ENCODE results near the gene PLEKHG7. TPM values are rescaled to one million over a fixed set of nuclear protein-coding genes. Genes with fewer than 3 reads are reported as not detected.
A peak's percentile ranks its signal among the peaks of the same experiment; 100 is the strongest.

Gene PLEKHG7
- total and polyA plus RNA-seq, 10 of the 15 experiments (the other 5 are each of a cell fraction or from before 2014, with no cell fraction given), result 0.16 to 1.3 (median 0.65) TPM; not detected in 1

DNA sequence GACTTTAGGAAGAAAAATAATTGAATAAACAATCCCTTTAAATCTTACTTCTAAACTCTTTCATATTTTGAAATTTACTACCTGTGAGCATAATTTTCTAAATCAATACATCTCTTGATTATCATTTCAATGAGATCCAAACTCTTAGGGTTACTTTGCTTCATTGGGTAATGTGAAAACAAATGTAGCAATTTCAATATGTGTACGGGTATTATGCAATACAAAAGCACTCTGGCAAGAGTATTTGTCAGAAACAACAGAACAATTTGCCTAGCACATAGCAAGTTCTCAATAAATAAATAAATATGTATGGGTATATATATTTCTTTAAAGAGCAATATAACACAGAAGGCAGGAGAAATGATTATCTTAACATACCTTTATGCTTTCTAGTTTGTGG is 77.1 kb downstream of the PLEKHG7 start (continued):
- TF ChIP-seq SUZ12 (IDR thresholded peaks at IDR 0.05; ENCODE audit: unreplicated experiment) (no peak), POU2F2 (IDR thresholded peaks at IDR 0.05; ENCODE audit: borderline replicate concordance, low read depth, low read length) (no peak)

DNA sequence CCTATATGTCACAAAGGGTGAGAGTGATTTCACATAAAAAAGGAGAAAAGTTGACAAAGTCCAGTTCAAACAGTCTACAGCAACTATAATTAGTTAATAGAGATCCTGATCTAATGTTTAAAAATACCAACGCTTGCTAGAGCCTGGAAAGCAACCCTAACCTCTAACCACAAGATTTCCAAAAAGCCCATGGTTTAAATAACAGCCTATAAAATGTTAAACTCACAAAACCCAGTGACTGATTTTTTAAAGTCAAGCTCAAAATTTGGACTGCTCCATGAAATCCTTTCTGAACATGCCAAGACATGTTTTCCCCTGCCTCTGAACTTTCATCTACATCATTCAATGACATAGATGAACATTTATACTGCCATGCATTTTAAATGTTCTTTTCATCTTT is 81.6 kb downstream of the PLEKHG7 start:
- RAD21 ChIA-PET (ENCODE audit: unreplicated experiment), result interaction anchor here (0.6 to 4.2 kb wide), 17 partner anchors 11 to 1315 kb away, joined by 3 to 26 read pairs (median 3); no protein-coding TSS in a partner anchor
- POLR2A ChIA-PET, result interaction anchor here (0.6 to 1.7 kb wide), 2 partner anchors 142 to 720 kb away, joined by 3 to 4 read pairs; no protein-coding TSS in a partner anchor

More for the DNA sequence above, 81.6 kb downstream of the PLEKHG7 start:
- peak overlapping the region; percentile 48 for H3K27ac ChIP-seq (ENCODE audit: control insufficient read depth, insufficient read depth)
- ATAC-seq (no peak), FAIRE-seq (peak; percentile 7), DNase-seq (ENCODE audit: low read depth, low spot score) (no peak)
- in situ Hi-C loops (cut with MboI) (loop anchor here (5.0 to 10.0 kb wide), 2 partner anchors 623 to 1310 kb away; no protein-coding TSS in a partner anchor), intact Hi-C loops (cut with micrococcal nuclease; ENCODE audit: unreplicated experiment) (loop anchor here (2.0 kb wide), 1 partner anchor 606 kb away; no protein-coding TSS in a partner anchor)
- H3K9ac ChIP-seq (ENCODE audit: control insufficient read depth, insufficient read depth, low read length), result no peak overlapping the region
- CTCF ChIA-PET, result interaction anchor here (0.6 to 6.0 kb wide), 26 partner anchors 10 to 1402 kb away, joined by 3 to 37 read pairs (median 4); partner anchors contain the start of genes EEA1 and PLEKHG7
- no peaks in the 10 kb centered on the region for H3K27me3 ChIP-seq (replicated peaks in 1 of 2; ENCODE audit: control insufficient read depth in 2 of 2, insufficient read depth in 2 of 2, low read length in 1 of 2)
- peaks cover 2 to 9% of the 10 kb centered on the region in 2 experiments; a peak in 2 of 4 replicates for H3K36me3 ChIP-seq (ENCODE audit: control insufficient read depth in 2 of 2, insufficient read depth in 2 of 2, low read length in 1 of 2)
- TF ChIP-seq RBBP5 (conservative IDR thresholded peaks at IDR 0.05) (no peak), TCF12 (IDR thresholded peaks at IDR 0.05; ENCODE audit: low read depth, low read length) (no peak), CREB1 (IDR thresholded peaks at IDR 0.05; ENCODE audit: low read depth) (no peak), KAT2A (conservative IDR thresholded peaks at IDR 0.05; ENCODE audit: control insufficient read depth, low read depth, low read length) (no peak), MXI1 (IDR thresholded peaks at IDR 0.05; ENCODE audit: low read depth, low read length) (no peak), MTA3 (IDR thresholded peaks at IDR 0.05; ENCODE audit: borderline replicate concordance, low read length) (no peak), GATAD2B (conservative IDR thresholded peaks at IDR 0.05; ENCODE audit: low read depth) (no peak), IKZF1 (conservative IDR thresholded peaks at IDR 0.05) (no peak), ETV6 (conservative IDR thresholded peaks at IDR 0.05 in 1 of 2, IDR thresholded peaks at IDR 0.05 in 1 of 2; ENCODE audit: borderline replicate concordance in 1 of 2, low read depth in 1 of 2) (no peak), LARP7 (IDR thresholded peaks at IDR 0.05) (no peak), PML (IDR thresholded peaks at IDR 0.05; ENCODE audit: low read length) (no peak), MEF2A (IDR thresholded peaks at IDR 0.05; ENCODE audit: insufficient read depth, low read depth, low read length) (no peak), ZBED1 (IDR thresholded peaks at IDR 0.05; ENCODE audit: borderline replicate concordance) (no peak)
- TF ChIP-seq, protein P1, sequence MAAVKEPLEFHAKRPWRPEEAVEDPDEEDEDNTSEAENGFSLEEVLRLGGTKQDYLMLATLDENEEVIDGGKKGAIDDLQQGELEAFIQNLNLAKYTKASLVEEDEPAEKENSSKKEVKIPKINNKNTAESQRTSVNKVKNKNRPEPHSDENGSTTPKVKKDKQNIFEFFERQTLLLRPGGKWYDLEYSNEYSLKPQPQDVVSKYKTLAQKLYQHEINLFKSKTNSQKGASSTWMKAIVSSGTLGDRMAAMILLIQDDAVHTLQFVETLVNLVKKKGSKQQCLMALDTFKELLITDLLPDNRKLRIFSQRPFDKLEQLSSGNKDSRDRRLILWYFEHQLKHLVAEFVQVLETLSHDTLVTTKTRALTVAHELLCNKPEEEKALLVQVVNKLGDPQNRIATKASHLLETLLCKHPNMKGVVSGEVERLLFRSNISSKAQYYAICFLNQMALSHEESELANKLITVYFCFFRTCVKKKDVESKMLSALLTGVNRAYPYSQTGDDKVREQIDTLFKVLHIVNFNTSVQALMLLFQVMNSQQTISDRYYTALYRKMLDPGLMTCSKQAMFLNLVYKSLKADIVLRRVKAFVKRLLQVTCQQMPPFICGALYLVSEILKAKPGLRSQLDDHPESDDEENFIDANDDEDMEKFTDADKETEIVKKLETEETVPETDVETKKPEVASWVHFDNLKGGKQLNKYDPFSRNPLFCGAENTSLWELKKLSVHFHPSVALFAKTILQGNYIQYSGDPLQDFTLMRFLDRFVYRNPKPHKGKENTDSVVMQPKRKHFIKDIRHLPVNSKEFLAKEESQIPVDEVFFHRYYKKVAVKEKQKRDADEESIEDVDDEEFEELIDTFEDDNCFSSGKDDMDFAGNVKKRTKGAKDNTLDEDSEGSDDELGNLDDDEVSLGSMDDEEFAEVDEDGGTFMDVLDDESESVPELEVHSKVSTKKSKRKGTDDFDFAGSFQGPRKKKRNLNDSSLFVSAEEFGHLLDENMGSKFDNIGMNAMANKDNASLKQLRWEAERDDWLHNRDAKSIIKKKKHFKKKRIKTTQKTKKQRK (IDR thresholded peaks at IDR 0.05; ENCODE audit: low read depth, low read length), result no peak
- H3K4me2 ChIP-seq (ENCODE audit: control insufficient read depth, insufficient read depth), result no peak overlapping the region
- no peak overlapping the region for H2AFZ ChIP-seq (ENCODE audit: control insufficient read depth, low read depth, low read length)
- SMC1A ChIA-PET (ENCODE audit: uncharacterized antibody, unreplicated experiment), result interaction anchor here (1.0 to 4.2 kb wide), 17 partner anchors 10 to 1403 kb away, joined by 3 to 30 read pairs (median 9); no protein-coding TSS in a partner anchor
- 86% methylated on average over 1 of the region's 1 CpG for WGBS (ENCODE audit: insufficient coverage, insufficient replicate concordance, low lambda C conversion rate, missing lambda C conversion rate)
- H4K20me1 ChIP-seq (ENCODE audit: control insufficient read depth, insufficient read depth), result no peaks in the 10 kb centered on the region
- H3K9me3 ChIP-seq (replicated peaks; ENCODE audit: control insufficient read depth, insufficient read depth, low read length), result no peaks in the 10 kb centered on the region
- H3K4me1 ChIP-seq (ENCODE audit: control insufficient read depth, insufficient read depth, low read length), result peaks cover 2% of the 10 kb centered on the region; the same call in 1 of the 2 replicates
- BruUV-seq (replicated peaks), result no TSS peak
- H3K79me2 ChIP-seq (ENCODE audit: control insufficient read depth, insufficient read depth, low read length), result no peaks in the 10 kb centered on the region
- no peak overlapping the region for H3K4me3 ChIP-seq
